Parathyroid adenoma (tissue), 2 donors: Measurements from ENCODE around the gene CA7.
A peak's percentile ranks its signal among the peaks of the same experiment; 100 is the strongest.

Source experiments
- H2AFZ ChIP-seq: fragments of 300-600 bp; sonication (generic); one replicate; pipeline ENCODE4 v1.7.0; 2017; ENCODE audit warnings: antibody characterized with exemption, mild to moderate bottlenecking
- H3K27ac ChIP-seq: fragments of 300-600 bp; sonication (generic); one replicate; pipeline ENCODE4 v1.7.0; 2017
- H3K27me3 ChIP-seq: fragments of 300-600 bp; sonication (generic); one replicate; pipeline ENCODE4 v1.7.0; 2017; ENCODE audit warnings: low read length; ENCODE audit not compliant: control insufficient read depth, insufficient read depth
- H3K36me3 ChIP-seq: fragments of 300-600 bp; sonication (generic); one replicate; pipeline ENCODE4 v1.7.0; 2017; ENCODE audit warnings: low read length; ENCODE audit not compliant: control insufficient read depth, insufficient read depth
- H3K4me1 ChIP-seq: fragments of 300-600 bp; sonication (generic); one replicate; pipeline ENCODE4 v1.7.0; 2017; ENCODE audit warnings: control low read depth
- H3K4me2 ChIP-seq: fragments of 300-600 bp; sonication (generic); one replicate; pipeline ENCODE4 v1.7.0; 2017; ENCODE audit warnings: low read length
- H3K4me3 ChIP-seq: fragments of 300-600 bp; sonication (generic); one replicate; pipeline ENCODE4 v1.7.0; 2017; ENCODE audit warnings: low read depth, low read length
- H3K79me2 ChIP-seq: fragments of 300-600 bp; sonication (generic); one replicate; pipeline ENCODE4 v1.7.0; 2017; ENCODE audit warnings: control low read depth
- H3K9ac ChIP-seq: fragments of 300-600 bp; sonication (generic); one replicate; pipeline ENCODE4 v1.7.0; 2017; ENCODE audit warnings: mild to moderate bottlenecking
- H3K9me3 ChIP-seq: fragments of 300-600 bp; sonication (generic); one replicate; pipeline ENCODE4 v1.7.0; 2017; ENCODE audit warnings: low read length; ENCODE audit not compliant: control insufficient read depth
- CTCF ChIP-seq: fragments of 300-600 bp; sonication (generic); IDR thresholded peaks from one replicate; pipeline ENCODE4 v1.7.0; 2017; ENCODE audit warnings: antibody characterized with exemption, mild to moderate bottlenecking
- donor health status: primary hyperparathyroidism.

Gene CA7

GRCh38 chr16:66856801-66857200, 12.6 kb downstream of the CA7 start:
- Histone ChIP-seq H2AFZ (no peak overlapping the region), H3K27me3 (no peaks in the 10 kb centered on the region), H3K4me2 (no peak overlapping the region), H3K4me1 (no peaks in the 10 kb centered on the region), H3K4me3 (no peak overlapping the region), H3K36me3 (no peaks in the 10 kb centered on the region), H3K27ac (no peak overlapping the region), H3K9me3 (no peaks in the 10 kb centered on the region), H3K9ac (no peak overlapping the region), H3K79me2 (no peaks in the 10 kb centered on the region)
- TF ChIP-seq CTCF: no peak

GRCh38 chr16:66857437-66857836, 13.2 kb downstream of the CA7 start:
- Histone ChIP-seq H3K27ac (no peak overlapping the region), H3K4me3 (no peak overlapping the region), H3K36me3 (no peaks in the 10 kb centered on the region), H3K79me2 (no peaks in the 10 kb centered on the region), H3K9ac (no peak overlapping the region), H3K27me3 (no peaks in the 10 kb centered on the region), H3K4me2 (no peak overlapping the region), H2AFZ (no peak overlapping the region), H3K4me1 (no peaks in the 10 kb centered on the region), H3K9me3 (no peaks in the 10 kb centered on the region)
- TF ChIP-seq CTCF: no peak

DNA sequence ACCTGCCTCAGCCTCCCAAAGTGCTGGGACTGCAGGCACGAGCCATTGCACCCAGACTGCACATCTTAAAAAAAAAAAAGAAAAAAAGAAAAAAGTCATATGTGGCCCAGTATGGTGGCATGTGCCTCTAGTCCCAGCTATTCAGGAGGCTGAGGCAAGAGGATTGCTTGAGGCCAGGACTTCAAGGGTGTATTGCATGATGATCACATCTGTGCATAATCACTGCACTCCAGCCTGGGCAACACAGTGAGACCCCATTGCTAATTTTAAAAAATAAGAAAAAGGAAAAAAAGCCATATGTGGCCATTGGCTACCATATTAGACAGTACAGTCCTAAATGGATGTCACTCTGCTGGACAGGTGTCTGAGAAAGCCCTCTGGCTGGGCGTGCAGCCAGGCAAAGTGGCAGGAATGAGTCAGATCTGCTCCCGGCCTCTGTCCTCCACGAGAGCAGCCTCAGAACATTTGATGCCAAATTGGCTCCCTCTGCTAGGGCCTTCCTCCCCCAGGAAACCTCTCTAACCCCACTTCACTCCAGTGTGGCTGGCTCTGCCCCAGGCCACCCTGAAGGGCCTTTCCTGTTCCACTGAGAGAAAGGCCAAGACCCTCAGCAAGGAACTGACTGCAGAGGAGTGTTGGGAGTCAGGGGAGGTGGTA, 14.7 kb downstream of the CA7 start:
- H3K27ac ChIP-seq: no peak overlapping the region
- peak overlapping the region; percentile 38 for H2AFZ ChIP-seq
- no peak overlapping the region for H3K4me3 ChIP-seq
- H3K9ac ChIP-seq: no peak overlapping the region
- no peaks in the 10 kb centered on the region for H3K36me3 ChIP-seq
- H3K27me3 ChIP-seq: no peaks in the 10 kb centered on the region
- no peak for TF ChIP-seq CTCF
- H3K4me1 ChIP-seq: no peaks in the 10 kb centered on the region
- H3K4me2 ChIP-seq: no peak overlapping the region
- H3K9me3 ChIP-seq: no peaks in the 10 kb centered on the region
- no peaks in the 10 kb centered on the region for H3K79me2 ChIP-seq

DNA sequence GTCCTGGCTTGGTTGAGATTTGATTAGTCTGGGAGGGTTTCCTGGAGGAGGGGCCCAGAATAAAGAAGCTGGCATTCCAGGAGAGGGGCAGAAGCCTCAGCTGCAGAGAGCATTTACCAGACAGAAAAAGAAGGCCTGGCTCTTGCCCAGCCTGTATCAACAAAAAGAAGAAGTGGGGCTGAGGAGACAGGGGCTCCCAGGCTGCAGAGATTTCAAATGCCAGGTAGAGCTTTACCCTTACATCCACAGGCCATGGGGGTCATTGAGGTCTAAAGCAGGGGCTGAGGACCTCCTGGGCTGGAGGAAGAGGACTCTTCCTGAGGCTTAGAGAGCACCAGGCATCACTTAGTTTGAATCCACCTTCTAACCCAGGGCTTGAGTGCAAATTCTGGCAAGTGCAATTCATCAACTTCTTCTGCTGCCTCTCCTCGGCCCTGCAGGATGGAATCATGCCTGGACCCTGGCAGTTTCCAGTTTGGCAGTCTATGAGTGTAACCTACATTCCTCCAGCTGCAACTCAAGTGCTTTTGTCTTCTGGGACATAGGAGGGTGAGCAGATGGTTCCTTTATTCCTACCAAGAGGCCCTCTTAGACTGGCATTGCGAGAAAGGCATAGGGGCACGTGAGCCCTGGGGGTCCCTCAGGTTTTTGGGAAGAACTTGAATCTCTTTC, 15.3 kb downstream of the CA7 start:
- H3K36me3 ChIP-seq: no peaks in the 10 kb centered on the region
- peak overlapping the region; percentile 38 for H2AFZ ChIP-seq
- no peak overlapping the region for H3K4me3 ChIP-seq
- no peaks in the 10 kb centered on the region for H3K4me1 ChIP-seq
- no peak overlapping the region for H3K4me2 ChIP-seq
- no peaks in the 10 kb centered on the region for H3K27me3 ChIP-seq
- no peak overlapping the region for H3K9ac ChIP-seq
- H3K9me3 ChIP-seq: no peaks in the 10 kb centered on the region
- no peak overlapping the region for H3K27ac ChIP-seq
- no peaks in the 10 kb centered on the region for H3K79me2 ChIP-seq
- TF ChIP-seq CTCF: no peak
